Mucosa of gallbladder (tissue), 1 donor: ENCODE measurements around the gene CACNA1H. TPM values are rescaled to one million over a fixed set of nuclear protein-coding genes. Genes with fewer than 3 reads are reported as not detected.
"Not testable (repeated sequence)": the region's sequence is repeated elsewhere in the genome, so short reads cannot be mapped to it uniquely, and the experiment has no call there.

ENCODE experiments used
- DNase-seq: peaks from one replicate; pipeline ENCODE4 v3.0.0-alpha.2; 2020; ENCODE audit warnings: low spot score
- total RNA-seq: library from RNA; stranded (reverse); gene quantifications from one replicate; pipeline ENCODE4 v1.2.1, GENCODE V29; 2021
- donor health status: DM: no; HTN: no; CAD: no.

The CACNA1H gene
- total RNA-seq, 1 donor from 2014 or later, result 133 TPM

DNA sequence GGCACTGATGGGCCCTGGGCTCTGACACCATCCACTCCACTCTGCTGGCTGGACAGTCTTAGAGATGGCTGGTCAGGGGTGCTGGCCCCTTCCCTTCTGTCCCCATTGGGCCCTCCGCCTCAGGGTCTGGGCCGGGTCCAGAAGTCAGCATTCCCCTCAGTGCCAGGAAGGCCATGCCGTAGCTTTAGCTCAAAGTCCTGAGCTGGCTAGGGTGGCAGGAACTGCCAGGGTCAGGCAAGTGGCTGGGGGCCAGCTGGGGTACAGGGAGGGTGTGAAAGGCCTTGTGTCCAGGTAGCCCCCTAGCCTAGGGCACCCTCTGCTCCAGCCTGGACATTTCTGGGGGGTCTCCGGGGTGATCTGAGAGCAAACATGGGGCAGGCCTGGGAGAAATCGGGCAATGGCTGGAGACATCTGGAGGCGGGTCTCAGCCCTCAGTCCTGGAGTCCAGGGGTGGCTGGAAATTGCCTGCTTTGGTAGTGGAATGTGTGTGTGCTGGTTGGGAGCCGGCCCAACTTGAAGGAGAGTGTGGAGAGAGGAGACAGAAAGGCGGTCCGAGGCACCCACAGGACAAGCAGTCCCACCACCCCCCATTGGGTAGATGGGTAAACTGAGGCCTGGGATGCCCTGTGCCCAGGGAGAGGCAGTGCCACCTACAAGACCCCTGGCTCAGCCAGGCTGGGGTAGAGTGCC, 39.6 kb downstream of the CACNA1H start:
- no peak for DNase-seq

DNA sequence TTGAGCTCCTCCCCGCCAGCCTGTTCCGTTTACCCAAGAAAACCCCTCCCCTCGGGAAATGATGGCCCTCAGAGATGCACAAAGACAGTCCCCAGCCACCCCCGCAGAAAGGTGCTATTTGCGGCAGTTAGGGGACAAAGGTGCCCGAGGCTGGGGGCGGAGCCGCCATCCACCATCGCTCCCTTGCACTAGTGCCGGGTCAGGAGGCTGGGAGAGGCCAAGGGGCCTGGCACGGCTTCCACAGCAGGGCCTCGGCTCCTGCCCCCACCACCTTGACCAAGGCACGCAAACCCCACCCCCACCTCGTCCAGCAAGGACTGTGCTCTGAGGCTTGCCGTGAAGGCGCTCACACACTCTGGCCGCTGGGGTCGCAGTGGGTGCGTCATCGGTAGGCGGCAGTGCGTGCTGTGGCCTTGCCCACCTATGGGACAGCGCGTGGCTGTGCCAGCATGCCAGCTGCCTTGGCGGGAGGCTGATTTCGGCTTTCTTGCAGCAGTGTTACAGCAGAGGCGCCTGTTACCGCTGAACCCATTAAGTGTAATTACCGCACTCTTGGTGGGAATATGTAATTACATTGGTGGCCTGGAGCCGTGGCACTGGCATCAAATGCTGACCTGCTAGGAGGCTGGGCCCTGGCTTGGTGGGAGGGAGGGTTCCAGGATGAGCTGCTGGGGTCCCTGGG, 40.4 kb downstream of the CACNA1H start:
- DNase-seq, result no peak

DNA sequence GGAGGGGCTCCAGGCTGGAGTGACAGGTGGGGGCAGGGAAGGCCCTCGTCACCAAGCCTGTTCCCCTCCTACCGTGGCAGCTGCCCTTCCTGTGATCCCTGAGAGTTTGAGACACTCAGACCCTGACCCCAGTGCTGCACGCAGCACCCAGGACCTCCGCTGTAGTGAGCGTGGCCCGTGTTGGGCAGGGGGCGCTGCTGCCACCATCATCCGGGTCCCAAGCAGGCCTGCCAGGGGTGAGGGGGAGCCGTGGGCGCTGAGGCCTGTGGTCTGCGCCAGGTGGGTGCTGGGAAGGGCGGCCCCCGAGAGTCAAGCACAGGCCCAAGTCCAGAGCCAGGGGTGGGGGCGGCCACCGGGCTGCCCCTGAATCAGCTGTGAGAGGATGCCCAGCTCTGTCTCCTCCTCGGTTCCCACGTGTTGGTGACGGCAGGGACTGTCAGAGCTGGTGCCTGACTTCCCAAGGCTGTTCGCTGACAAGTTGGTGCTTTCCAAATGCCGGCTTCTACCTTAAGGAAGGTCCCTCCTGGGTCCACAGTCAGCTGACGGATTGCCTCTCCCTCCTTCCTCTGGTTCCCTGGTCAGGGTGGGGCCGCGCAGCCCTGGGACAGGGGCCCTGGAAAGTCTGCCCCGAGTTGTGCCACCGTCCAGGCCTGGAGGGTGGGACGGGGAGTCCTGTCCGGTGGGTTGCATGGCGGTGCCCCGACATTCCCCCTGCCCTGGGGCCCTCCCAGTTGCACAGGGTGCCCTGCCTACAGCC, 41.1 kb downstream of the CACNA1H start:
- DNase-seq, result no peak

DNA sequence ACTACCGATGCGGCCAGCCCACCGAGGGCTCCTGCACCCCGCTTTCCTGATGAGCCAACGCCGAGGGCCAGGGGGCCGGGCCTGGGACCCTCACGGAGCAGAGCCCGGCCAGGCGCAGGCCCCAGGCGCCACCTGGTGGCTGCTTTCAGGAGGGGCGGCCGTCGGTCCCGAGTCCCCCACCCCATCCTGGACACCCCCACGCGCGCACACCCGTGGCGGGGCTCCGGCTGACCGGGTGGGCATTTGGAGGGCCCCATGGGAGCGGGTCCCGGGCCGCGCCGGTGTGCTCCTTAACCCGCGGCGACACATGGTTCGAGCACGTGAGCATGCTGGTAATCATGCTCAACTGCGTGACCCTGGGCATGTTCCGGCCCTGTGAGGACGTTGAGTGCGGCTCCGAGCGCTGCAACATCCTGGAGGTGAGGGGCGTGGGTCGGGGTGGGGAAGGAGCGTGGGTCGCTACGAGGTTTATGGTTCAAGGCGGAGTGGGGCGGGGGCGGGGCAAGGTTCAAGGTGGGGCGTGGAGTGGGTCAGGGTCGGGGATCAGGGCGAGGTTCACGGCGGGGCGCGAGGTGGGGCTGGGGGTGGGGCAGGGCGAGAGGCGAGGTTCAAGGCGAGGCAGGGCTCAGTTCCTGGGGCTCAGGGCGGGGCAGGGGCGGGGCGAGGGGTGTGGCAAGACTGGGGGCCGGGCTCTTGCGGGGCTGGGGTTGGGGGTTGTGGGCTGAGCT, 41.9 kb downstream of the CACNA1H start:
- no peak for DNase-seq

DNA sequence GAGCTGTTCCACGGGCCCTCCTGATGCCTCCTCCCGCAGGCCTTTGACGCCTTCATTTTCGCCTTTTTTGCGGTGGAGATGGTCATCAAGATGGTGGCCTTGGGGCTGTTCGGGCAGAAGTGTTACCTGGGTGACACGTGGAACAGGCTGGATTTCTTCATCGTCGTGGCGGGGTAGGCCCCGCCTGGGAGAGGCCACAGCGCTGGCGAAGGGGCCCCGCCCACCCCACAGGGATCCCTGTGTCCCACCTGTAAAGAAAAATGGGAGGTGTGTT, 42.4 kb downstream of the CACNA1H start:
- DNase-seq, result no peak

DNA sequence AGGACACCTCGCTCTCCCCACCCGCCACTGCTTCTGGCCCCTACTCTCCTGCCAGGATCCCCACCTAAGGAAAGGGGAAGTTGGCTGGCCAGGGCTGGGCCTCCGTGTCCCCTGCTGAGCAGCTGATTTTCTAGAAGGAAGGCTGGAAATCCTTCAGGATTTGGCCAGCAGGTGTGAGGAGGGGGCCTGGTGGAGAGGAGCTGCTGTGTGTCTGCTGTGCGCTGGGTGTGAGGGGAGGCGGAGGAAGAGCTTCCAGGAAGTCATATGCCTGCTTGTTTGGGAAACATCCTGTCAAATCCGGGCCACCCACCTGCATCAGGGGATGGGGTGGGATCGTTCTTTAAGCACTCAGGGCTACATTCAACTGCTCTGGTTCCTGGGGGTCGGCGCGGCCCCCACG, 43.6 kb downstream of the CACNA1H start:
- DNase-seq, result no peak

DNA sequence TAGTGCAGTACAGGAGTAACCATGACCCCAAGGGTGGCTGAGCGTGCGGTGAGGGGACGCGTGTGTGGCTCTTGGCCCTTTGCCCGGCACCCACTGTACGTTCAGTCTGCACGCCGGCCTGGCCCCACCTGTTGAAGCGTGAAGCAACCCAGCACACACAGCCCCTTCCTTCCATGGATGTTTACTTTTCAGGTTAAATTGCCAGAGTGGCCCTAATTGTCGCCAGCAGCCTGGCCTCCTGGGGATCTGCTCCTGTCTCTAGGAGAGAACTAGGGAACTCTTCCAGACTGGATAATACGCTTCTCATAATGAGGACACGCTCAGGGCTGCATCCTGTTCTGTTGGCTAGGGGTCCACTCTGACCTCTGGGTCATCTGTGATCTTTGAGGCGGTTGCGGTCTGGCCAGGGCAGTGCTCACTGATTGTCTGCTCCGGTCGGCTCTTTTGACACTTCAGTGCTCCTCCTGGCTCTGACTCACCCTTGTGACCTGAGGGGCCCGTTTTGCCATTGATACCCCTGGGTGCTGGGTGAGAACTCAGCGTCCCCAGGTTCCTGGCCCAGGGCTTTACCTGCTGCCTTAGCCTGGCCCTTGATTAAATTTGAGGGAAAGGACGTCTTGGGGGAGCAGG, 44.4 kb downstream of the CACNA1H start:
- DNase-seq, result no peak

DNA sequence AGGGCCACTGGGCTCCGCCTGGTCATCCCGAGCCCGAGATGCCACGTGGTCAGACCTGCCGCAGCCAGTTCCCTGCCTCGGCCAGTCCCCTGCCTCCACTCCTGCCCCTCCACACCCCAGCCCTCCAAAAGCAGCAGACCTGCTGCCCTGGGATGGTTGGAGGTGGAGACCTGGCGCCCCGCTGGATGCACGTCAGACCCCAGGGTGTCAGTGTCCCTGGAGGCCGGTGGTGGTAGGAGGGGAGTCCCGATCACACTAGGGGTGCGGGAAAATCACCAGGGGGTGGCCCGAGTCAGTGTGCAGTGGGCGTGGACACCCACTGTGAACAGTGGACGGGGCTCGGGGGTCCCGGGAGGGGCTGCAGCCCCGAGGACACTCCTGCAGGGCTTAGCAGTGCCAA, 45.3 kb downstream of the CACNA1H start:
- no peak for DNase-seq

DNA sequence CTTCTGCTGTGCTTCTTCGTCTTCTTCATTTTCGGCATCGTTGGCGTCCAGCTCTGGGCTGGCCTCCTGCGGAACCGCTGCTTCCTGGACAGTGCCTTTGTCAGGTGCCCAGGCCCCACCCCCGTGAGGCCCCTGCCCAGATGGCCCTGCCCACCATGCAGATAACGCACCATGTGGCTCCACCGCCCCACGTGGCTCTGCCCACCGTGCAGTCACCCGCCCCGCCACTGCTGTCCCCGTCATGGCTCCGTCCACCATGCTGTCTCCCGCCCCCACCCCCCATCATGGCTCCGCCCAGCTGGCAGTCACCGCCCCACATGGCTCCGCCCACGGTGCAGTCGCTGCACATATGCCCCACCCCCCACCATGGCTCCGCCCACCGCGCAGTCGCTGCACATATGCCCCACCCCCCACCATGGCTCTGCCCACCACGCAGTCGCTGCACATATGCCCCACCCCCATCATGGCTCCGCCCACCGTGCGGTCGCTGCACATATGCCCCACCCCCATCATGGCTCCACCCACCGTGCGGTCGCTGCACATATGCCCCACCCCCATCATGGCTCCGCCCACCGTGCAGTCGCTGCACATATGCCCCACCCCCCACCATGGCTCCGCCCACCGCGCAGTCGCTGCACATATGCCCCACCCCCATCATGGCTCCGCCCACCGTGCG, 45.9 kb downstream of the CACNA1H start:
- not testable (repeated sequence) for DNase-seq

DNA sequence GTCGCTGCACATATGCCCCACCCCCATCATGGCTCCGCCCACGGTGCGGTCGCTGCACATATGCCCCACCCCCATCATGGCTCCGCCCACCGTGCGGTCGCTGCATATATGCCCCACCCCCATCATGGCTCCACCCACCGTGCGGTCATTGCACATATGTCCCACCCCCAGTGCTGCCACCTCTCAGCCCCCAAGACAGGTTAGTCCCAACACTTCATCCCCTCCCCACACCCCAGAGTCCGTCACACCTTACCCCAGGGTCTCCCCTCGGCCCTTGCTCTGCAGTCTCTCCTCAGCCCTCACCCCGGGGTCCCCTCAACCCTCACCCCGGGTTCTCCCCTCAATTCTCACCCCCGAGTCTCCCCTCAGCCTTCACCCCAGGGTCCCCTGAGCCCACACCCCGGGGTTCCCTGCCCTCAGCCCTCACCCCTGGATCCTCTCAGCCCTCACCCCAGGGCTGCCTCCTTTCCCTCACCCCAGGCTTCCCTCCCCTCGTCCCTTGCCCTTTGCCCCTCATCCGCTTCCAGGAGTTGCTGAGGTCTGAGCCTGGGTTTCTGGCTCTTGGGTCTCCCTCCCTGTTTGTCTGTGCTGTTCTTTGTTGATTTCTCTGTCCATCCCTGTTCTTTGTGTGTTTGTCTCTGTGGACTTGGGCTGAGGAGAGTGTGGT, 46.6 kb downstream of the CACNA1H start:
- DNase-seq, result no peak

DNA sequence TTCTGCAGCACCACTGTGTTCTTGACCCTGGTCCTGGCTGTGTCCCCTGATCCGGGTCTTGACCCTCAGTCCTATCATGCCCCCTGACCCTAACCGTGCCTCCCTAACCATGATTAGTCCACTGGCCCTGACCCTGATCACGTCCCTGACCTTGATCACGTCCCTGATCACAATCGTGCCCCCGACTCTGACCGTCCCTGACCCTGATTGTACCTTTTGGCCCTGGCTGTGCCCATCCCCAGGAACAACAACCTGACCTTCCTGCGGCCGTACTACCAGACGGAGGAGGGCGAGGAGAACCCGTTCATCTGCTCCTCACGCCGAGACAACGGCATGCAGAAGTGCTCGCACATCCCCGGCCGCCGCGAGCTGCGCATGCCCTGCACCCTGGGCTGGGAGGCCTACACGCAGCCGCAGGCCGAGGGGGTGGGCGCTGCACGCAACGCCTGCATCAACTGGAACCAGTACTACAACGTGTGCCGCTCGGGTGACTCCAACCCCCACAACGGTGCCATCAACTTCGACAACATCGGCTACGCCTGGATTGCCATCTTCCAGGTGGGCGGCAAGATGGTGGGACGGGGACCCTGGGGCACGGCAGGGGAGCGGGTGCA, 47.2 kb downstream of the CACNA1H start:
- no peak for DNase-seq

DNA sequence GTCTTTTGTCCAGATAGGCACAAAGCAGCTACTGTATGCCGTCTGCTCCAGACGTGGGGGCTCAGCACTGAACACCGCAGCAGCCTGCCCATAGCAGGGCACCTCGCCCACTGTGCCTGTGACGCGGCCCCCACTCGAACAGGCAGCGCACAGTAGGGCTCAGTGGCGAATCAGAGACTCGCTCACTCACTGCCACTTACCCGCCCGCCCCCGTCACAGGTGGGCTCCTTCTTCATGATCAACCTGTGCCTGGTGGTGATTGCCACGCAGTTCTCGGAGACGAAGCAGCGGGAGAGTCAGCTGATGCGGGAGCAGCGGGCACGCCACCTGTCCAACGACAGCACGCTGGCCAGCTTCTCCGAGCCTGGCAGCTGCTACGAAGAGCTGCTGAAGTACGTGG, 48.5 kb downstream of the CACNA1H start:
- DNase-seq, result no peak

DNA sequence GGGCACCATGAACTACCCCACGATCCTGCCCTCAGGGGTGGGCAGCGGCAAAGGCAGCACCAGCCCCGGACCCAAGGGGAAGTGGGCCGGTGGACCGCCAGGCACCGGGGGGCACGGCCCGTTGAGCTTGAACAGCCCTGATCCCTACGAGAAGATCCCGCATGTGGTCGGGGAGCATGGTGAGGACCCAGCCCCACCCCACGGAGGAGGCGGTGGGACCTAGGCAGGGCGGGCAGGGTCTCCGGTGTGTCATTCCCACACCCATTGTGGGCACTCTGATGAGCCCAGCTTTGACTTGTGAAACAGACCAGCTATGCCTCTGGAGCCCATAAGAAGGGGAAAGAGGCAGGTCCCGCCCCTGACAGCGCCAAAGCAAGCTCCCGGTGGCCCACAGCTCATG, 49.4 kb downstream of the CACNA1H start:
- no peak for DNase-seq

DNA sequence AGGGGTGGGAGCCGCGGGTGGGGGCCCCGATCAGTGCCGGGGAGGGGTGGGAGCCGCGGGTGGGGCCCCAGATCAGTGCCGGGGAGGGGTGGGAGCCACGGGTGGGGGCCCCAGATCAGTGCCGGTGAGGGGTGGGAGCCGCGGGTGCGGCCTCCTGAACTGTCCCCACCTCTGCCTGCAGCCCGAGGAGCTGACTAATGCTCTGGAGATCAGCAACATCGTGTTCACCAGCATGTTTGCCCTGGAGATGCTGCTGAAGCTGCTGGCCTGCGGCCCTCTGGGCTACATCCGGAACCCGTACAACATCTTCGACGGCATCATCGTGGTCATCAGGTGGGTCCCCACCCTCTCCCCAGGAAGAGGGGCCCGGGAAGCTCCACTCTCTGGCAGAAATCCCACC, 52.0 kb downstream of the CACNA1H start:
- no peak for DNase-seq

DNA sequence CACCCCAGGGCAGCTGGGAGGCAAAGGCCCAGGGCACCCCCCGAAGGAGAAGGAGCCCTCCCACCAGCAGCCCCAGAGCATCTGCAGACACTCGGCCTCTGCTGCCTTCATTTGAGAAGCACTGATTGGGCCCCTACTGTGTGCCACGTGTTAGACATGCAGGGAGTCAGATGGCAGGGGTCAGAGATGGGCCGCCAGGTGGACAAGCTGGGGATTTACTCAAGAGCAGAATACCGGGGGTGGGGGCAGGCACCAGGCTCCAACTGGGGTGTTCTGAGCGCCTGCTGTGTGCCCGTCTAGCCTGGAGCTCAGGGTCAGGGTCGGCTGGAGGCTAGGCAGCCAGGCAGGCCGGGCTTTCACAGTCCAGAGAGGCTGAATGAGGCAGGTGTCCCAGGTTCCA, 53.4 kb downstream of the CACNA1H start:
- no peak for DNase-seq

DNA sequence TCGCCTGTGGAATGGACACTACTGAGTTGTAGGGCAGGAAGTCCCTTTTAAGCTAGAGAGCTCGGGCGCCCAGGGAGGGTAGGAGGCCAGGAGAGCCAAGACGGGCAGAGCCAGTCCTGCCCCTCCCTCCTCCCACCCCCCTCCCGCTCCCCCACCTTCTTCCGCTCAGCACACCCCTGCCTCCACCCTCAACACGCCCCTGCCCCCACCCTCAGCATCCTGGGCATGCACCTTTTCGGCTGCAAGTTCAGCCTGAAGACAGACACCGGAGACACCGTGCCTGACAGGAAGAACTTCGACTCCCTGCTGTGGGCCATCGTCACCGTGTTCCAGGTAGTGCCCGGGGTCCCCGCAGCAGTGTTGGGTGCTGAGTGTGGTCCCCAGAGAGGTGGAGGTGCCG, 53.9 kb downstream of the CACNA1H start:
- DNase-seq, result no peak

DNA sequence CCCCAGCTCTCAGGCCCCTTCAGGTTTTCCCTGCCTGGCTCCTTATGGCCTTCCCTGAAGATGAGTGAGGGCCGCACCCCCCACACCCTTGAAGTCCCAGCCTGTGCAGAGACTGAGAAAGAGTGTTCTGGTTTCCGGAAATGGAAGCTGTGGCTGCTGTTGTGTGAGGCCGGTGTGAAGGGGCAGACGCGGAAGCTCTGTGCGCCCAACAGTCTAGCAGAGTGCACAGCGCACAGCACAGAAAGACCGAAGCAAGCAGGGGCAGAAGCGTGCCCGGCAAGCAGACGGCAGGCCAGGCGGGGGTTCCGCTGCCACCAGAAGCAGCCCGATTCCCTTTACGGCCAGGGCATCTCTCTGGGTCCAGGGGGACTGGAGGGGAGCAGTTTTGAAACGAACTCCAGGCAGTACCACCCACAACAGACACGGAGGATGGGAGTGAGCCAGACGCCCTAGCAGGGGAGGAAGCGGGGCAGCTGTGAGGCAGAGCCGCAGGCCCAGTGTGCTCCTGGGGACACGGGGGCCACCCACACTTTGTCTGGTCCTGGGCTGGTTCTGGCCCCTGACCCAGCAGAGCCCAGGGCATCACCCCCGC, 55.4 kb downstream of the CACNA1H start:
- no peak for DNase-seq

DNA sequence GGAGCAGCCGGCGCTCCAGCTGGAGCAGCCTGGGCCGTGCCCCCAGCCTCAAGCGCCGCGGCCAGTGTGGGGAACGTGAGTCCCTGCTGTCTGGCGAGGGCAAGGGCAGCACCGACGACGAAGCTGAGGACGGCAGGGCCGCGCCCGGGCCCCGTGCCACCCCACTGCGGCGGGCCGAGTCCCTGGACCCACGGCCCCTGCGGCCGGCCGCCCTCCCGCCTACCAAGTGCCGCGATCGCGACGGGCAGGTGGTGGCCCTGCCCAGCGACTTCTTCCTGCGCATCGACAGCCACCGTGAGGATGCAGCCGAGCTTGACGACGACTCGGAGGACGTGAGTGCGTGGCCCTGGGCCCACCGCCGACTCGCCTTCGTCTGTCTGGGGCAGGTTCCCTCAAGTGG, 56.2 kb downstream of the CACNA1H start:
- no peak for DNase-seq

DNA sequence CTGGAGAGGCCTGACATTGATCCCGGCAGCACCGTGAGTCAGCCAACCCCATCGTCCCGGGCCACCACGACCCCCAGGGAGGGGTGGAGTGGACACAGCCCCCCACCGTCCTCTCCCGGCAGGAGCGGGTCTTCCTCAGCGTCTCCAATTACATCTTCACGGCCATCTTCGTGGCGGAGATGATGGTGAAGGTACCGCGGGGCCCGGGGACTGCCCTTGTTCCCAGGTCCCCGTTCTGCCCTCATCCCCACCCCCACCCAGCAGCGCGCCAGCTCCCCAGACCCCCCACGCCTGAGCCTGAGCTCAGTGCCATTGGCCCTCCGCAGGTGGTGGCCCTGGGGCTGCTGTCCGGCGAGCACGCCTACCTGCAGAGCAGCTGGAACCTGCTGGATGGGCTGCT, 57.6 kb downstream of the CACNA1H start:
- DNase-seq, result no peak
